ENCODE measurements around the gene FAM168A. TPM values are rescaled to one million over a fixed set of nuclear protein-coding genes. Genes with fewer than 3 reads are reported as not detected.
"Not testable (repeated sequence)": the region's sequence is repeated elsewhere in the genome, so short reads cannot be mapped to it uniquely, and the experiment has no call there.

Gene FAM168A
- total RNA-seq, 5 donors from 2014 or later (not counting 1 experiment from before 2014, with no cell fraction given), result 23.6 to 27.0 (median 24.7) TPM

GRCh38 chr11:73480677-73481076 is 117.2 kb downstream of the FAM168A start:
- Mint-ChIP-seq H3K27me3 (no peaks in the 10 kb centered on the region), H3K9me3 (peaks cover 8 to 19% (median 14%) of the 10 kb centered on the region in 3 donors), H3K4me3 (no peak overlapping the region), H3K4me1 (peaks cover 0 to 12% (median 7%) of the 10 kb centered on the region in 3 donors), H3K27ac (no peak overlapping the region), H3K36me3 (peaks cover 19% of the 10 kb centered on the region)
- ChIA-PET CTCF (interaction anchor here in 1 of 2 donors (0.6 kb wide), 1 partner anchor 986 kb away, joined by 4 read pairs; no protein-coding TSS in a partner anchor), POLR2A (no interaction called here)
- H3K36me3 ChIP-seq (ENCODE audit: control insufficient read depth in 2 of 2, extremely low read depth in 1 of 2, insufficient read depth in 1 of 2, low read length in 1 of 2), result peaks cover 0 to 2% of the 10 kb centered on the region in 2 donors
- H3K27me3 ChIP-seq (replicated peaks in 1 of 2; ENCODE audit: control insufficient read depth in 2 of 2, extremely low read depth in 1 of 2, insufficient read depth in 2 of 2, low read length in 1 of 2), result no peaks in the 10 kb centered on the region
- no peak for DNase-seq
- H3K27ac ChIP-seq (ENCODE audit: low read length), result no peak overlapping the region
- no peak for ATAC-seq (replicated peaks in 1 of 4)
- WGBS (ENCODE audit: insufficient coverage), result 100% methylated on average over 2 of the region's 2 CpGs
- no peaks in the 10 kb centered on the region for H3K4me1 ChIP-seq (ENCODE audit: control insufficient read depth in 1 of 2, extremely low read depth in 1 of 2, insufficient read depth in 2 of 2, low read length in 2 of 2)
- H3K9me3 ChIP-seq, result no peaks in the 10 kb centered on the region
- no peak overlapping the region for H3K4me3 ChIP-seq (ENCODE audit: control insufficient read depth in 1 of 2, extremely low read depth in 1 of 2, low read length in 1 of 2)

- Mint-ChIP-seq H3K27ac (no peak overlapping the region), H3K27me3 (no peaks in the 10 kb centered on the region), H3K9me3 (peaks cover 8 to 19% (median 14%) of the 10 kb centered on the region in 3 donors), H3K4me3 (no peak overlapping the region), H3K4me1 (peaks cover 0 to 12% (median 7%) of the 10 kb centered on the region in 3 donors), H3K36me3 (peaks cover 19% of the 10 kb centered on the region)
- no peaks in the 10 kb centered on the region for H3K4me1 ChIP-seq (ENCODE audit: control insufficient read depth in 1 of 2, extremely low read depth in 1 of 2, insufficient read depth in 2 of 2, low read length in 2 of 2)
- no peaks in the 10 kb centered on the region for H3K9me3 ChIP-seq
- H3K27ac ChIP-seq (ENCODE audit: low read length), result no peak overlapping the region
- DNase-seq (peak in 1 of 35 experiments; percentile 4), ATAC-seq (replicated peaks in 1 of 4) (no peak)
- no CpG with 5 or more reads among the region's 1 CpG for WGBS (ENCODE audit: insufficient coverage)
- H3K4me3 ChIP-seq (ENCODE audit: control insufficient read depth in 1 of 2, extremely low read depth in 1 of 2, low read length in 1 of 2), result no peak overlapping the region
- ChIA-PET CTCF (interaction anchor here in 1 of 2 donors (0.7 to 2.3 kb wide), 2 partner anchors 13 to 1162 kb away, joined by 3 to 6 read pairs; no protein-coding TSS in a partner anchor), POLR2A (interaction anchor here in 1 of 2 donors (0.7 kb wide), 1 partner anchor 51 kb away, joined by 3 read pairs; no protein-coding TSS in a partner anchor)
- no peaks in the 10 kb centered on the region for H3K27me3 ChIP-seq (replicated peaks in 1 of 2; ENCODE audit: control insufficient read depth in 2 of 2, extremely low read depth in 1 of 2, insufficient read depth in 2 of 2, low read length in 1 of 2)
- H3K36me3 ChIP-seq (ENCODE audit: control insufficient read depth in 2 of 2, extremely low read depth in 1 of 2, insufficient read depth in 1 of 2, low read length in 1 of 2), result peaks cover 0 to 2% of the 10 kb centered on the region in 2 donors
Measured at GRCh38 chr11:73478737-73479347, 119.1 kb downstream of the FAM168A start.

GRCh38 chr11:73477518-73477917 is 120.4 kb downstream of the FAM168A start:
- ChIA-PET POLR2A (interaction anchor here in 1 of 2 donors (0.5 kb wide), 1 partner anchor 149 kb away, joined by 8 read pairs; no protein-coding TSS in a partner anchor), CTCF (no interaction called here)
- DNase-seq, result no peak
- ATAC-seq (replicated peaks in 1 of 4), result no peak
- no CpG with 5 or more reads among the region's 2 CpGs for WGBS (ENCODE audit: insufficient coverage)
- Histone ChIP-seq H3K4me3 (ENCODE audit: control insufficient read depth in 1 of 2, extremely low read depth in 1 of 2, low read length in 1 of 2) (no peak overlapping the region), H3K27me3 (replicated peaks in 1 of 2; ENCODE audit: control insufficient read depth in 2 of 2, extremely low read depth in 1 of 2, insufficient read depth in 2 of 2, low read length in 1 of 2) (no peaks in the 10 kb centered on the region), H3K9me3 (no peaks in the 10 kb centered on the region), H3K27ac (ENCODE audit: low read length) (no peak overlapping the region), H3K4me1 (ENCODE audit: control insufficient read depth in 1 of 2, extremely low read depth in 1 of 2, insufficient read depth in 2 of 2, low read length in 2 of 2) (no peaks in the 10 kb centered on the region), H3K36me3 (ENCODE audit: control insufficient read depth in 2 of 2, extremely low read depth in 1 of 2, insufficient read depth in 1 of 2, low read length in 1 of 2) (peaks cover 0 to 2% of the 10 kb centered on the region in 2 donors)
- H3K36me3 Mint-ChIP-seq, result peaks cover 23% of the 10 kb centered on the region
- peaks cover 8 to 19% (median 14%) of the 10 kb centered on the region in 3 donors for H3K9me3 Mint-ChIP-seq
- no peak overlapping the region for H3K27ac Mint-ChIP-seq
- no peaks in the 10 kb centered on the region for H3K27me3 Mint-ChIP-seq
- H3K4me3 Mint-ChIP-seq, result no peak overlapping the region
- H3K4me1 Mint-ChIP-seq, result peaks cover 0 to 12% (median 5%) of the 10 kb centered on the region in 3 donors

GRCh38 chr11:73475549-73476095 is 122.3 kb downstream of the FAM168A start:
- ChIA-PET CTCF (no interaction called here), POLR2A (no interaction called here)
- no peak overlapping the region for H3K27ac Mint-ChIP-seq
- peaks cover 0 to 7% (median 2%) of the 10 kb centered on the region in 3 donors for H3K4me1 Mint-ChIP-seq
- H3K36me3 Mint-ChIP-seq, result peaks cover 31% of the 10 kb centered on the region
- Histone ChIP-seq H3K4me3 (ENCODE audit: control insufficient read depth in 1 of 2, extremely low read depth in 1 of 2, low read length in 1 of 2) (no peak overlapping the region), H3K27me3 (replicated peaks in 1 of 2; ENCODE audit: control insufficient read depth in 2 of 2, extremely low read depth in 1 of 2, insufficient read depth in 2 of 2, low read length in 1 of 2) (no peaks in the 10 kb centered on the region), H3K9me3 (no peaks in the 10 kb centered on the region), H3K4me1 (ENCODE audit: control insufficient read depth in 1 of 2, extremely low read depth in 1 of 2, insufficient read depth in 2 of 2, low read length in 2 of 2) (no peaks in the 10 kb centered on the region), H3K36me3 (ENCODE audit: control insufficient read depth in 2 of 2, extremely low read depth in 1 of 2, insufficient read depth in 1 of 2, low read length in 1 of 2) (no peaks in the 10 kb centered on the region), H3K27ac (ENCODE audit: low read length) (no peak overlapping the region)
- ATAC-seq (replicated peaks in 1 of 4) (no peak), DNase-seq (no peak)
- no peak overlapping the region for H3K4me3 Mint-ChIP-seq
- no peaks in the 10 kb centered on the region for H3K27me3 Mint-ChIP-seq
- H3K9me3 Mint-ChIP-seq, result peaks cover 8 to 19% (median 14%) of the 10 kb centered on the region in 3 donors

GRCh38 chr11:73473252-73473651 is 124.7 kb downstream of the FAM168A start:
- no peak overlapping the region for H3K27ac Mint-ChIP-seq
- H3K27me3 Mint-ChIP-seq, result no peaks in the 10 kb centered on the region
- H3K4me1 ChIP-seq (ENCODE audit: control insufficient read depth in 1 of 2, extremely low read depth in 1 of 2, insufficient read depth in 2 of 2, low read length in 2 of 2), result no peaks in the 10 kb centered on the region
- no peaks in the 10 kb centered on the region for H3K27me3 ChIP-seq (replicated peaks in 1 of 2; ENCODE audit: control insufficient read depth in 2 of 2, extremely low read depth in 1 of 2, insufficient read depth in 2 of 2, low read length in 1 of 2)
- POLR2A ChIA-PET, result no interaction called here
- no peak overlapping the region for H3K4me3 Mint-ChIP-seq
- H3K4me3 ChIP-seq (ENCODE audit: control insufficient read depth in 1 of 2, extremely low read depth in 1 of 2, low read length in 1 of 2), result no peak overlapping the region
- peaks cover 36% of the 10 kb centered on the region for H3K36me3 Mint-ChIP-seq
- CTCF ChIA-PET, result no interaction called here
- no peak for DNase-seq
- WGBS (ENCODE audit: insufficient coverage), result no CpG with 5 or more reads among the region's 1 CpG
- H3K4me1 Mint-ChIP-seq, result no peaks in the 10 kb centered on the region
- H3K27ac ChIP-seq (ENCODE audit: low read length), result no peak overlapping the region
- no peak for ATAC-seq (replicated peaks in 1 of 4)
- peaks cover 8 to 17% (median 13%) of the 10 kb centered on the region in 3 donors for H3K9me3 Mint-ChIP-seq
- no peaks in the 10 kb centered on the region for H3K9me3 ChIP-seq
- H3K36me3 ChIP-seq (ENCODE audit: control insufficient read depth in 2 of 2, extremely low read depth in 1 of 2, insufficient read depth in 1 of 2, low read length in 1 of 2), result no peaks in the 10 kb centered on the region

GRCh38 chr11:73470036-73470612 is 127.8 kb downstream of the FAM168A start:
- H3K36me3 ChIP-seq (ENCODE audit: control insufficient read depth in 2 of 2, extremely low read depth in 1 of 2, insufficient read depth in 1 of 2, low read length in 1 of 2); H3K27me3 Mint-ChIP-seq; H3K27me3 ChIP-seq (replicated peaks in 1 of 2; ENCODE audit: control insufficient read depth in 2 of 2, extremely low read depth in 1 of 2, insufficient read depth in 2 of 2, low read length in 1 of 2); ATAC-seq (replicated peaks in 1 of 4); DNase-seq; H3K9me3 Mint-ChIP-seq; H3K27ac Mint-ChIP-seq; H3K4me1 Mint-ChIP-seq; H3K4me1 ChIP-seq (ENCODE audit: control insufficient read depth in 1 of 2, extremely low read depth in 1 of 2, insufficient read depth in 2 of 2, low read length in 2 of 2); H3K4me3 Mint-ChIP-seq; H3K27ac ChIP-seq (ENCODE audit: low read length); H3K9me3 ChIP-seq; H3K4me3 ChIP-seq (ENCODE audit: control insufficient read depth in 1 of 2, extremely low read depth in 1 of 2, low read length in 1 of 2): not testable (repeated sequence)
- POLR2A ChIA-PET, result interaction anchor here in 1 of 2 donors (0.6 kb wide), 1 partner anchor 36 kb away, joined by 4 read pairs; no protein-coding TSS in a partner anchor
- WGBS (ENCODE audit: insufficient coverage), result 100% methylated on average over 1 of the region's 13 CpGs
- CTCF ChIA-PET, result interaction anchor here in 1 of 2 donors (0.6 kb wide), 1 partner anchor 75 kb away, joined by 4 read pairs; no protein-coding TSS in a partner anchor
- H3K36me3 Mint-ChIP-seq, result peaks cover 29% of the 10 kb centered on the region

Data from T-cell (primary cell).